ENCODE measurements around the gene CAMK1D.

CAMK1D gene

GRCh38 chr10:12500381-12501303 is 151.3 kb downstream of the CAMK1D start:
- DNase-seq (ENCODE audit: low read depth, low spot score), result peak; percentile 40
- no peak for TF ChIP-seq CTCF (IDR thresholded peaks at IDR 0.05; ENCODE audit: low read depth, low read length)
- in situ Hi-C loops (cut with HindIII; ENCODE audit: low sequenced_read_pairs), result no loop called here
- no peak overlapping the region for H3K4me3 ChIP-seq (ENCODE audit: low read depth, low read length)

- in situ Hi-C loops (cut with HindIII; ENCODE audit: low sequenced_read_pairs), result no loop called here
- no peak for DNase-seq (ENCODE audit: low read depth, low spot score)
- TF ChIP-seq CTCF (IDR thresholded peaks at IDR 0.05; ENCODE audit: low read depth, low read length), result no peak
- no peak overlapping the region for H3K4me3 ChIP-seq (ENCODE audit: low read depth, low read length)
Measured at GRCh38 chr10:12501324-12501723, 152.0 kb downstream of the CAMK1D start.

- in situ Hi-C loops (cut with HindIII; ENCODE audit: low sequenced_read_pairs), result no loop called here
- no peak for DNase-seq (ENCODE audit: low read depth, low spot score)
- no peak overlapping the region for H3K4me3 ChIP-seq (ENCODE audit: low read depth, low read length)
- TF ChIP-seq CTCF (IDR thresholded peaks at IDR 0.05; ENCODE audit: low read depth, low read length), result no peak
Measured at GRCh38 chr10:12501841-12502525, 152.6 kb downstream of the CAMK1D start.

GRCh38 chr10:12502526-12503274 is 153.4 kb downstream of the CAMK1D start:
- no peak overlapping the region for H3K4me3 ChIP-seq (ENCODE audit: low read depth, low read length)
- TF ChIP-seq CTCF (IDR thresholded peaks at IDR 0.05; ENCODE audit: low read depth, low read length), result no peak
- in situ Hi-C loops (cut with HindIII; ENCODE audit: low sequenced_read_pairs), result no loop called here
- no peak for DNase-seq (ENCODE audit: low read depth, low spot score)

GRCh38 chr10:12503311-12503710 is 154.0 kb downstream of the CAMK1D start:
- TF ChIP-seq CTCF (IDR thresholded peaks at IDR 0.05; ENCODE audit: low read depth, low read length), result no peak
- in situ Hi-C loops (cut with HindIII; ENCODE audit: low sequenced_read_pairs), result no loop called here
- H3K4me3 ChIP-seq (ENCODE audit: low read depth, low read length), result no peak overlapping the region
- no peak for DNase-seq (ENCODE audit: low read depth, low spot score)

- in situ Hi-C loops (cut with HindIII; ENCODE audit: low sequenced_read_pairs), result no loop called here
- no peak for DNase-seq (ENCODE audit: low read depth, low spot score)
- no peak for TF ChIP-seq CTCF (IDR thresholded peaks at IDR 0.05; ENCODE audit: low read depth, low read length)
- H3K4me3 ChIP-seq (ENCODE audit: low read depth, low read length), result no peak overlapping the region
Measured at GRCh38 chr10:12504176-12504575, 154.8 kb downstream of the CAMK1D start.

Data from astrocyte of the spinal cord (primary cell).